BE2C (cell line): ENCODE results near the gene NPR3.

Experiments
- DNase-seq: peaks from one replicate; pipeline ENCODE4 v3.0.0-alpha.2; 2020
- H3K27me3 ChIP-seq: fragments of 250-450 bp; sonication (Bioruptor Pico); 2 replicates; pipeline ENCODE4 v1.5.1; 2020; ENCODE audit warnings: mild to moderate bottlenecking
- H3K36me3 ChIP-seq: fragments of 250-450 bp; sonication (Bioruptor Pico); 2 replicates; pipeline ENCODE4 v1.5.1; 2020; ENCODE audit warnings: mild to moderate bottlenecking
- H3K4me1 ChIP-seq: fragments of 250-450 bp; sonication (Bioruptor Pico); 2 replicates; pipeline ENCODE4 v1.5.1; 2020
- H3K4me3 ChIP-seq: 2 replicates; pipeline ENCODE4 v1.5.1; 2011; ENCODE audit warnings: low read depth, low read length
- H3K9me3 ChIP-seq: fragments of 250-450 bp; sonication (Bioruptor Pico); 2 replicates; pipeline ENCODE4 v1.5.1; 2020
- CTCF ChIP-seq: IDR thresholded peaks from 2 replicates; pipeline ENCODE4 v1.5.1; 2012; ENCODE audit warnings: mild to moderate bottlenecking, low read depth, low read length

Gene NPR3

DNA sequence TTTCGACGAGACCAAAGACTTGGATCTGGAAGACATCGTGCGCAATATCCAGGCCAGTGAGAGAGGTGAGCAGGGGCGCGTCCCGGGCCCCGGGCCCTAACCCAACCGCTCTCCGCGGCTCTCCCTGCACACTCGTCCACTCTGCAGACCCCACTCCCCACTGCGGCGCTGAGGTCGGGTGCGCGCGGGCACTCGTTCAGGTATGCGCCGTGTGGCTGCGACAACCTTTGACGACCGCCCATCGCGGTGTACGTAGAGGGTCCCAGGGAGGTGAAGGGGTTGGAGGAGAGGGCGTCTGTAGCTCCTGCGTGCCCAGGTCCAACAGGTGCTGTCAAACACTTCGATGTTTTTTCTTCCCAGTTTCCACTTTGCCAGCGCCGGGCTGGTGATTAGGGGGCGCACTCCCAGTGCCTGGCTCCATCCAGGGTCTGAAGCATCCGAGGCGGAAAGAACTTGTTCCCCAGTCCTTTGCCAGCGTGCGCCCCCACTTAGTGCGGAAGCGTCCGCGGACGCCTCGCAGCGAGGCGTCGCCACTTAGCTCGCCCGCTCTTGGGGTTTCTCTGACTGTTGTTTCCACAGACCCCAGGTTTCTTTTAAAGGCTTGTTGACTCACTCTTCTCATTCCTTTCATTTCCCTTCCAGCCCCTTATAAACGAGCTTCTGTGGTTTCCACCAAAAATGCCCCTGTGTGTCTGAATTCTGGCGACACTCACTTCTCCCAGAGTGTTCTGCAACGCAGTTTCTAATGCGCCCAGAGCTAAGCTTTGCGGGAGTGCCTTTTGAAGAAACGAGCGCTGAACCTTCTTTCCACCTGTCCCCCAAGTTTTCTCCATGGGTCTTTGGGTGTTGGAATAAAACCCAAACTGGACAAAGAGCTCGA lies 1.6 kb downstream of the NPR3 start:
- H3K27me3 ChIP-seq: peaks cover 60% of the 10 kb centered on the region
- DNase-seq: no peak

GRCh38 chr5:32713361-32713769 lies 2.2 kb downstream of the NPR3 start:
- H3K4me3 ChIP-seq: no peak overlapping the region
- TF ChIP-seq CTCF: no peak
- DNase-seq: no peak
- peaks cover 60% of the 10 kb centered on the region for H3K27me3 ChIP-seq
- H3K9me3 ChIP-seq: no peaks in the 10 kb centered on the region
- H3K36me3 ChIP-seq: no peaks in the 10 kb centered on the region
- no peaks in the 10 kb centered on the region for H3K4me1 ChIP-seq

More for the DNA sequence above, 1.6 kb downstream of the NPR3 start:
- Histone ChIP-seq H3K9me3 (no peaks in the 10 kb centered on the region), H3K36me3 (no peaks in the 10 kb centered on the region), H3K4me3 (no peak overlapping the region), H3K4me1 (no peaks in the 10 kb centered on the region)
- TF ChIP-seq CTCF: no peak

GRCh38 chr5:32713770-32714381 lies 2.8 kb downstream of the NPR3 start:
- TF ChIP-seq CTCF: no peak
- no peaks in the 10 kb centered on the region for H3K36me3 ChIP-seq
- no peak for DNase-seq
- H3K9me3 ChIP-seq: no peaks in the 10 kb centered on the region
- H3K4me1 ChIP-seq: no peaks in the 10 kb centered on the region
- H3K4me3 ChIP-seq: no peak overlapping the region
- peaks cover 60% of the 10 kb centered on the region for H3K27me3 ChIP-seq

DNA sequence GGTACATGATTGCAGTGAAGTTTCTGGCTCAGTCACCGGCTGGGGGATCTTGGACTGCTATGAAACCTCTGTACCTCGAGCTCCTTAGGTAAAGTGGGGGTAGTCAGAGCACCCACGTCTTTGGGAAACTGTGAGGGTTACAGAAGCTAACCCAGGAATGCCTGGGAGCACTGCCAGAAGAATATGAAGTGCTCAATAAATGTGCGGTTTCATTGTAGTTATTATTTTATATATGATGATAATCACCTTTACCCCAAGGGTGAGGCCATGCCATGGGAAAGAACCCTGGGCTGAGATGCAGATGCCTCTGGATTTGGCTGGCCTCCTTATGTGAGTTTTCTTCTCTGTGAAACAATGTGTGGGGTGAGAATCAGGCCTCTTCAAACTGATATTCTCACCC lies 3.7 kb downstream of the NPR3 start:
- Histone ChIP-seq H3K9me3 (no peaks in the 10 kb centered on the region), H3K27me3 (peaks cover 51% of the 10 kb centered on the region), H3K4me1 (no peaks in the 10 kb centered on the region), H3K36me3 (no peaks in the 10 kb centered on the region), H3K4me3 (no peak overlapping the region)
- no peak for DNase-seq
- no peak for TF ChIP-seq CTCF

GRCh38 chr5:32720300-32720699 lies 9.2 kb downstream of the NPR3 start:
- Histone ChIP-seq H3K9me3 (no peaks in the 10 kb centered on the region), H3K4me1 (no peaks in the 10 kb centered on the region), H3K4me3 (no peak overlapping the region), H3K36me3 (no peaks in the 10 kb centered on the region), H3K27me3 (peaks cover 6% of the 10 kb centered on the region)
- no peak for TF ChIP-seq CTCF
- no peak for DNase-seq

DNA sequence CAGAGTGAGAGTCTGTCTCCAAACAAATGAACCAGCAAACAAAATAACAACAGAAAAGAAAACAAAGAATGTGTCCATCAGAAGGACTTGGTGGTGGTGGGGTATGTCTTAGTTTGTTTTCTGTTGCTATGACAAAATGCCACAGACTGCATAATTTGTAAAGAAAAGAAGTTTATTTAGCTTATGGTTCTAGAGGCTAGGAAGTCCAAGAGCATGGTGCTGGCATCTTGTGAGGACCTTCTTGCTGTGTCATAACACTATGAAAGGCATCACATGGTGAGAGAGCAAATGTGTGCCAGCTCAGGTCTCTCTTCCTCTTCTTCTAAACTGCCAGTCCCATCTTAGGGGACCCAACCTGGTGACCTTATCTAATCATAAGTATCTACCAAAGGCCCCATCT lies 10.5 kb downstream of the NPR3 start:
- Histone ChIP-seq H3K9me3 (no peaks in the 10 kb centered on the region), H3K27me3 (peaks cover 6% of the 10 kb centered on the region), H3K4me1 (no peaks in the 10 kb centered on the region), H3K36me3 (no peaks in the 10 kb centered on the region), H3K4me3 (no peak overlapping the region)
- DNase-seq: no peak
- TF ChIP-seq CTCF: no peak
